Neural cell (in vitro differentiated cells): ENCODE measurements around the gene OSBPL5. TPM values are rescaled to one million over a fixed set of nuclear protein-coding genes. Genes with fewer than 3 reads are reported as not detected.

ENCODE experiments used
- H2AFZ ChIP-seq: fragments of 200-600, 300-800 bp; sonication (generic), shearing (Covaris generic); 2 replicates; pipeline ENCODE4 v1.6.0; 2014; ENCODE audit warnings: low read depth, mild to moderate bottlenecking, antibody characterized with exemption, low read length, moderate library complexity
- H3F3A ChIP-seq: fragments of 200-600 bp; shearing (Covaris generic); 2 replicates; pipeline ENCODE4 v1.6.1; 2016; ENCODE audit warnings: mild to moderate bottlenecking, moderate library complexity, mixed read lengths, antibody characterized with exemption, low read length; ENCODE audit not compliant: insufficient read depth, poor library complexity, severe bottlenecking
- H3K27ac ChIP-seq: fragments of 200-600, 300-800 bp; sonication (generic), shearing (Covaris generic); 2 replicates; pipeline ENCODE4 v1.5.1; 2014; ENCODE audit warnings: mild to moderate bottlenecking, low read length, moderate library complexity
- H3K27me3 ChIP-seq: fragments of 300-800, 200-600 bp; sonication (generic), shearing (Covaris generic); 2 replicates; pipeline ENCODE4 v1.6.0; 2014; ENCODE audit warnings: mild to moderate bottlenecking, low read depth, low read length, moderate library complexity; ENCODE audit not compliant: insufficient read depth
- H3K36me3 ChIP-seq: fragments of 300-800, 200-600 bp; sonication (generic), shearing (Covaris generic); 2 replicates; pipeline ENCODE4 v1.5.1; 2014; ENCODE audit warnings: mild to moderate bottlenecking, antibody characterized with exemption, low read length, moderate library complexity; ENCODE audit not compliant: insufficient read depth
- H3K4me2 ChIP-seq: fragments of 300-800, 200-600 bp; sonication (generic), shearing (Covaris generic); 2 replicates; pipeline ENCODE4 v1.6.0; 2014; ENCODE audit warnings: mild to moderate bottlenecking, low read length
- H3K4me3 ChIP-seq: fragments of 300-800, 200-600 bp; sonication (generic), shearing (Covaris generic); 2 replicates; pipeline ENCODE4 v1.5.1; 2014; ENCODE audit warnings: mild to moderate bottlenecking, low read length, moderate library complexity
- H3K79me2 ChIP-seq: fragments of 200-600 bp; shearing (Covaris generic); replicated peaks from 2 replicates; pipeline ENCODE4 v1.6.0; 2014; ENCODE audit warnings: mild to moderate bottlenecking, low read length, moderate library complexity; ENCODE audit not compliant: insufficient read depth
- H3K9ac ChIP-seq: fragments of 300-800, 200-600 bp; sonication (generic), shearing (Covaris generic); 2 replicates; pipeline ENCODE4 v1.6.1; 2016; ENCODE audit warnings: mild to moderate bottlenecking, low read length, mixed read lengths
- H3K9me2 ChIP-seq: fragments of 200-600 bp; shearing (Covaris generic); 2 replicates; pipeline ENCODE4 v1.6.1; 2016; ENCODE audit warnings: mild to moderate bottlenecking, low read length, mixed read lengths; ENCODE audit not compliant: insufficient read depth
- H3K9me3 ChIP-seq: fragments of 200-600, 300-800 bp; sonication (generic), shearing (Covaris generic); 2 replicates; pipeline ENCODE4 v1.6.1; 2016; ENCODE audit warnings: mild to moderate bottlenecking, mixed run types, low read length, moderate library complexity, mixed read lengths
- H4K20me1 ChIP-seq: fragments of 200-600 bp; shearing (Covaris generic); 2 replicates; pipeline ENCODE4 v1.6.1; 2016; ENCODE audit warnings: mild to moderate bottlenecking, mixed run types; ENCODE audit not compliant: insufficient read depth
- CTCF ChIP-seq: fragments of 450-650 bp; IDR thresholded peaks from 2 replicates; pipeline ENCODE4 v1.5.1; 2014; ENCODE audit warnings: antibody characterized with exemption, mild to moderate bottlenecking, moderate library complexity; ENCODE audit not compliant: poor library complexity, severe bottlenecking
- EP300 ChIP-seq: fragments of 450-650 bp; conservative IDR thresholded peaks from 2 replicates; pipeline ENCODE4 v1.6.1; 2014; ENCODE audit warnings: antibody characterized with exemption, mild to moderate bottlenecking, moderate library complexity; ENCODE audit not compliant: poor library complexity, severe bottlenecking
- EZH2 ChIP-seq: fragments of 200-600, 300-800 bp; shearing (Covaris generic), sonication (generic); IDR thresholded peaks from 2 replicates; pipeline ENCODE4 v1.6.1; 2014; ENCODE audit warnings: antibody characterized with exemption, low read length, borderline replicate concordance, mild to moderate bottlenecking; ENCODE audit not compliant: insufficient read depth, poor library complexity, severe bottlenecking
- MXI1 ChIP-seq: fragments of 450-650 bp; conservative IDR thresholded peaks from 2 replicates; pipeline ENCODE4 v1.6.1; 2014; ENCODE audit warnings: antibody characterized with exemption, mild to moderate bottlenecking; ENCODE audit not compliant: poor library complexity, severe bottlenecking
- POLR2AphosphoS5 ChIP-seq: IDR thresholded peaks from 2 replicates; pipeline ENCODE4 v1.6.1; 2012
- RAD21 ChIP-seq: fragments of 450-650 bp; conservative IDR thresholded peaks from 2 replicates; pipeline ENCODE4 v1.6.1; 2014; ENCODE audit warnings: antibody characterized with exemption, mild to moderate bottlenecking, moderate library complexity
- REST ChIP-seq: IDR thresholded peaks from 2 replicates; pipeline ENCODE4 v1.6.1; 2012; ENCODE audit warnings: borderline replicate concordance
- SMC3 ChIP-seq: fragments of 450-650 bp; conservative IDR thresholded peaks from 2 replicates; pipeline ENCODE4 v1.6.1; 2014; ENCODE audit warnings: antibody characterized with exemption, mild to moderate bottlenecking, moderate library complexity; ENCODE audit not compliant: poor library complexity
- TAF1 ChIP-seq: IDR thresholded peaks from 2 replicates; pipeline ENCODE4 v1.6.1; 2012; ENCODE audit warnings: low read depth
- polyA plus RNA-seq: library from polyadenylated mRNA; depleted of rRNA; stranded (reverse); fragments of >200 nt; gene quantifications from 2 replicates; pipeline ENCODE4 v1.2.3, GENCODE V29; 2014

The OSBPL5 gene
- polyA plus RNA-seq, 1 donor from 2014 or later = 49.1 TPM

GRCh38 chr11:3101921-3102640, 63.0 kb downstream of the OSBPL5 start:
- no peaks in the 10 kb centered on the region for H3K9me2 ChIP-seq
- H3K36me3 ChIP-seq = no peaks in the 10 kb centered on the region
- no peaks in the 10 kb centered on the region for H3K9me3 ChIP-seq
- H3K79me2 ChIP-seq = no peaks in the 10 kb centered on the region
- H3K9ac ChIP-seq = no peak overlapping the region
- H2AFZ ChIP-seq = no peak overlapping the region
- H3K4me3 ChIP-seq = no peak overlapping the region
- no peak overlapping the region for H3K4me2 ChIP-seq
- no peaks in the 10 kb centered on the region for H3K27me3 ChIP-seq
- H4K20me1 ChIP-seq = no peaks in the 10 kb centered on the region
- no peaks in the 10 kb centered on the region for H3F3A ChIP-seq
- TF ChIP-seq EP300 (no peak), SMC3 (no peak), TAF1 (no peak), EZH2 (no peak), POLR2AphosphoS5 (no peak), MXI1 (no peak), RAD21 (no peak), CTCF (no peak), REST (no peak)
- no peak overlapping the region for H3K27ac ChIP-seq

- Histone ChIP-seq H3K79me2 (no peaks in the 10 kb centered on the region), H3K4me2 (no peak overlapping the region), H3K27me3 (no peaks in the 10 kb centered on the region), H3K9me3 (no peaks in the 10 kb centered on the region), H3K36me3 (no peaks in the 10 kb centered on the region), H3F3A (no peaks in the 10 kb centered on the region), H3K9me2 (no peaks in the 10 kb centered on the region), H4K20me1 (no peaks in the 10 kb centered on the region), H2AFZ (no peak overlapping the region), H3K4me3 (no peak overlapping the region), H3K27ac (no peak overlapping the region), H3K9ac (no peak overlapping the region)
- TF ChIP-seq RAD21 = no peak
- no peak for TF ChIP-seq POLR2AphosphoS5
- TF ChIP-seq REST = no peak
- TF ChIP-seq EP300 = no peak
- no peak for TF ChIP-seq MXI1
- TF ChIP-seq TAF1 = no peak
- TF ChIP-seq EZH2 = no peak
- no peak for TF ChIP-seq SMC3
- TF ChIP-seq CTCF = no peak
These were observed 65.9 kb downstream of the OSBPL5 start for GRCh38 chr11:3099178-3099577.
